Neural cell (in vitro differentiated cells): ENCODE measurements around the gene PRAC2. TPM values are rescaled to one million over a fixed set of nuclear protein-coding genes. Genes with fewer than 3 reads are reported as not detected.

Experiments
- H2AFZ ChIP-seq: fragments of 200-600, 300-800 bp; sonication (generic), shearing (Covaris generic); 2 replicates; pipeline ENCODE4 v1.6.0; 2014; ENCODE audit warnings: low read depth, mild to moderate bottlenecking, antibody characterized with exemption, low read length, moderate library complexity
- H3F3A ChIP-seq: fragments of 200-600 bp; shearing (Covaris generic); 2 replicates; pipeline ENCODE4 v1.6.1; 2016; ENCODE audit warnings: mild to moderate bottlenecking, moderate library complexity, mixed read lengths, antibody characterized with exemption, low read length; ENCODE audit not compliant: insufficient read depth, poor library complexity, severe bottlenecking
- H3K27ac ChIP-seq: fragments of 200-600, 300-800 bp; sonication (generic), shearing (Covaris generic); 2 replicates; pipeline ENCODE4 v1.5.1; 2014; ENCODE audit warnings: mild to moderate bottlenecking, low read length, moderate library complexity
- H3K27me3 ChIP-seq: fragments of 300-800, 200-600 bp; sonication (generic), shearing (Covaris generic); 2 replicates; pipeline ENCODE4 v1.6.0; 2014; ENCODE audit warnings: mild to moderate bottlenecking, low read depth, low read length, moderate library complexity; ENCODE audit not compliant: insufficient read depth
- H3K36me3 ChIP-seq: fragments of 300-800, 200-600 bp; sonication (generic), shearing (Covaris generic); 2 replicates; pipeline ENCODE4 v1.5.1; 2014; ENCODE audit warnings: mild to moderate bottlenecking, antibody characterized with exemption, low read length, moderate library complexity; ENCODE audit not compliant: insufficient read depth
- H3K4me2 ChIP-seq: fragments of 300-800, 200-600 bp; sonication (generic), shearing (Covaris generic); 2 replicates; pipeline ENCODE4 v1.6.0; 2014; ENCODE audit warnings: mild to moderate bottlenecking, low read length
- H3K4me3 ChIP-seq: fragments of 300-800, 200-600 bp; sonication (generic), shearing (Covaris generic); 2 replicates; pipeline ENCODE4 v1.5.1; 2014; ENCODE audit warnings: mild to moderate bottlenecking, low read length, moderate library complexity
- H3K79me2 ChIP-seq: fragments of 200-600 bp; shearing (Covaris generic); replicated peaks from 2 replicates; pipeline ENCODE4 v1.6.0; 2014; ENCODE audit warnings: mild to moderate bottlenecking, low read length, moderate library complexity; ENCODE audit not compliant: insufficient read depth
- H3K9ac ChIP-seq: fragments of 300-800, 200-600 bp; sonication (generic), shearing (Covaris generic); 2 replicates; pipeline ENCODE4 v1.6.1; 2016; ENCODE audit warnings: mild to moderate bottlenecking, low read length, mixed read lengths
- H3K9me2 ChIP-seq: fragments of 200-600 bp; shearing (Covaris generic); 2 replicates; pipeline ENCODE4 v1.6.1; 2016; ENCODE audit warnings: mild to moderate bottlenecking, low read length, mixed read lengths; ENCODE audit not compliant: insufficient read depth
- H3K9me3 ChIP-seq: fragments of 200-600, 300-800 bp; sonication (generic), shearing (Covaris generic); 2 replicates; pipeline ENCODE4 v1.6.1; 2016; ENCODE audit warnings: mild to moderate bottlenecking, mixed run types, low read length, moderate library complexity, mixed read lengths
- H4K20me1 ChIP-seq: fragments of 200-600 bp; shearing (Covaris generic); 2 replicates; pipeline ENCODE4 v1.6.1; 2016; ENCODE audit warnings: mild to moderate bottlenecking, mixed run types; ENCODE audit not compliant: insufficient read depth
- POLR2AphosphoS5 ChIP-seq: IDR thresholded peaks from 2 replicates; pipeline ENCODE4 v1.6.1; 2012
- REST ChIP-seq: IDR thresholded peaks from 2 replicates; pipeline ENCODE4 v1.6.1; 2012; ENCODE audit warnings: borderline replicate concordance
- TAF1 ChIP-seq: IDR thresholded peaks from 2 replicates; pipeline ENCODE4 v1.6.1; 2012; ENCODE audit warnings: low read depth
- polyA plus RNA-seq: library from polyadenylated mRNA; depleted of rRNA; stranded (reverse); fragments of >200 nt; gene quantifications from 2 replicates; pipeline ENCODE4 v1.2.3, GENCODE V29; 2014
- TF ChIP-seq, protein P1 (sequence below): fragments of 450-650 bp; IDR thresholded peaks from 2 replicates; pipeline ENCODE4 v1.5.1; 2014; ENCODE audit warnings: antibody characterized with exemption, mild to moderate bottlenecking, moderate library complexity; ENCODE audit not compliant: poor library complexity, severe bottlenecking

PRAC2 gene
- polyA plus RNA-seq, 1 donor from 2014 or later, result not detected

DNA sequence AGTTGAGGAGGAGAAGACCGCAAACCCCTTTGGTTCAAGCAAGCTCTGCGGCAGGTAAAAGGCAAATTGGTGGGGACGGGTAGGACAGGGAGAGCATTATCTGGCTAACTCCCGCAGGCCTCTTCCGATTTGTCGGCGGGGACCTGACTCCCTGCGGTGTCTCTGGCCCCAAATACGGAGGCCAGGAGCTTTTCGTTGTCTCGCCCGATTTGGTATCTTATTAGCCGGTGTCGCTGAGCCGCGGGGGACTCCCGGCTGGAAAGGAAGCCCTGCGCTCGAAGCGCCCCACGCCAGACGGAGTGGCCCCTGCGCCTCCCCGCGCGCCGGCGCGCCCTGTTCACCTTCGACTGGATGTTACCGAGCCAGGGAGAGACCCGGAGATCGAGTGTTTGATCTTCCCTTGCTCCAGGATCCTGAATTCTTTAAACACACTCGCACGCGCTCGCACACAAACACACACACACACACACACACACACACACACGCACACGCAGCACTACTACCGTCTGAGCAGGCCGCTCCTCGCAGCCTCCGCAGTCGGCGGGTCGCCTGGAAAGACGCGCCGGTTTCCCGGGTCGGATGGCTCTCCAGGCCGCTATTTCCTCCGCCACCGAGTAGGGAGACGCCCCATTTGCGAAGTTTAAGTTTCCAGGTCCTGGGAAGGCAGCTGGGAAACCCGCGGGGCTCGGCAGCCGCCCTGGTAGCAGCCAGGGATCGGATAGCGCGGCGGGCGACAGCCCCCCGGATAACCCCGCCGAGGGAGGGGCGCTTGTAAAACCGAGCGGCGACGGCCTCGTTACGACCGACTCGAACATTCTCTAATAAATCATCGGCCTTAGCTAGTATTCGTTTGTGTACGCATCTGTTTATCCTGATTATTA, 4.0 kb upstream of the PRAC2 start:
- no peak overlapping the region for H3K4me2 ChIP-seq
- no peaks in the 10 kb centered on the region for H3F3A ChIP-seq
- no peaks in the 10 kb centered on the region for H4K20me1 ChIP-seq
- peaks cover 100% of the 10 kb centered on the region for H3K27me3 ChIP-seq
- H3K36me3 ChIP-seq, result no peaks in the 10 kb centered on the region
- no peak overlapping the region for H3K4me3 ChIP-seq
- no peak overlapping the region for H3K9ac ChIP-seq
- H3K9me3 ChIP-seq, result peaks cover 5% of the 10 kb centered on the region
- H3K79me2 ChIP-seq, result no peaks in the 10 kb centered on the region
- H3K27ac ChIP-seq, result no peak overlapping the region
- TF ChIP-seq TAF1, result no peak
- TF ChIP-seq REST, result no peak
- TF ChIP-seq, protein P1, sequence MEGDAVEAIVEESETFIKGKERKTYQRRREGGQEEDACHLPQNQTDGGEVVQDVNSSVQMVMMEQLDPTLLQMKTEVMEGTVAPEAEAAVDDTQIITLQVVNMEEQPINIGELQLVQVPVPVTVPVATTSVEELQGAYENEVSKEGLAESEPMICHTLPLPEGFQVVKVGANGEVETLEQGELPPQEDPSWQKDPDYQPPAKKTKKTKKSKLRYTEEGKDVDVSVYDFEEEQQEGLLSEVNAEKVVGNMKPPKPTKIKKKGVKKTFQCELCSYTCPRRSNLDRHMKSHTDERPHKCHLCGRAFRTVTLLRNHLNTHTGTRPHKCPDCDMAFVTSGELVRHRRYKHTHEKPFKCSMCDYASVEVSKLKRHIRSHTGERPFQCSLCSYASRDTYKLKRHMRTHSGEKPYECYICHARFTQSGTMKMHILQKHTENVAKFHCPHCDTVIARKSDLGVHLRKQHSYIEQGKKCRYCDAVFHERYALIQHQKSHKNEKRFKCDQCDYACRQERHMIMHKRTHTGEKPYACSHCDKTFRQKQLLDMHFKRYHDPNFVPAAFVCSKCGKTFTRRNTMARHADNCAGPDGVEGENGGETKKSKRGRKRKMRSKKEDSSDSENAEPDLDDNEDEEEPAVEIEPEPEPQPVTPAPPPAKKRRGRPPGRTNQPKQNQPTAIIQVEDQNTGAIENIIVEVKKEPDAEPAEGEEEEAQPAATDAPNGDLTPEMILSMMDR, result no peak
- TF ChIP-seq POLR2AphosphoS5, result peak; percentile 6
- no peak overlapping the region for H2AFZ ChIP-seq
- H3K9me2 ChIP-seq, result no peaks in the 10 kb centered on the region

DNA sequence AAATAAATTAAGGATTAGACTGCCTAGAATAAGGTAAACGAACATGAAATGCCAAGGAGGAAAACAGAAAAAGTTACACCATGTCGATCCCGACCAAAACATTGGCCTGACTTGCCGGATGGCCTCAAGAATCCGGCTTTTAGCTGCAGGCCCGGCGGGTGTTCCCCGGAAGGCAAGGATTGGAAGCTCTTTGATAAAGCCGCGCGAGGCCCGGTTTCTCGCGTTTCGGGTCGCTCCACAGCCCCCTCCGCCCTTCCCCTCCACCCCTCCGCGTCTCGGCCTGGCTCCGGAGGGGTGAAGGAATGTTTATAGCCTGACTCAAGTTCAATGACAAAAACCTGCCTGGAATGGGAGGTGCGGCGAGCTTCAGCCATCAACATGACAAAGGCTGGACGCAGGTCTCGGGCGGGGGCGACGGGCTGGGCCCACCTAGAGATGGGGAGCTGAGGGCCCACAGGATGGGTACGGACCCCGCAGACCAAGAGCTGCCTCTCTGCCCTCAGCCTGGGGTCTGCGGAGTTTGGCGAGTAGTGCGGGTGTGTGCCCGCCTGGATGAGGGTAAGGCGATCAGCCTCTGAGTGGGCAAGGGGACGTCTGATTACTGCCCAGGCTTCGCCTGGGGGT, 3.2 kb upstream of the PRAC2 start:
- Histone ChIP-seq H3K4me2 (no peak overlapping the region), H3K27ac (no peak overlapping the region), H3K4me3 (no peak overlapping the region), H3K36me3 (no peaks in the 10 kb centered on the region), H3F3A (no peaks in the 10 kb centered on the region), H2AFZ (no peak overlapping the region), H3K9ac (no peak overlapping the region), H3K27me3 (peaks cover 100% of the 10 kb centered on the region), H3K9me3 (peaks cover 5% of the 10 kb centered on the region), H4K20me1 (no peaks in the 10 kb centered on the region), H3K9me2 (no peaks in the 10 kb centered on the region), H3K79me2 (no peaks in the 10 kb centered on the region)
- no peak for TF ChIP-seq REST
- peak; percentile 37 for TF ChIP-seq POLR2AphosphoS5
